Measurements from ENCODE around the gene ZBTB16. TPM values are rescaled to one million over a fixed set of nuclear protein-coding genes. Genes with fewer than 3 reads are reported as not detected.

Gene ZBTB16
- total and polyA plus RNA-seq, 4 donors: 8.9 to 140 (median 34.5) TPM

GRCh38 chr11:114092478-114092877 is 33.0 kb downstream of the ZBTB16 start:
- no peaks in the 10 kb centered on the region for H3K9me3 ChIP-seq (ENCODE audit: control insufficient read depth in 4 of 4, low read length in 3 of 4)
- H3K4me3 ChIP-seq (ENCODE audit: low read depth in 1 of 3, low read length in 3 of 3): no peak overlapping the region
- WGBS: over 99% methylated on average over 3 of the region's 3 CpGs
- no peak overlapping the region for H3K9ac ChIP-seq (ENCODE audit: low read depth in 1 of 2, low read length in 2 of 2)
- no peak for DNase-seq (ENCODE audit: low spot score)
- H3K4me1 ChIP-seq (ENCODE audit: control insufficient read depth in 4 of 4, insufficient read depth in 4 of 4, low read length in 3 of 4): peaks cover 35 to 80% (median 51%) of the 10 kb centered on the region in 4 donors
- H3K27me3 ChIP-seq (ENCODE audit: control insufficient read depth in 4 of 4, insufficient read depth in 4 of 4, low read length in 3 of 4): no peaks in the 10 kb centered on the region
- H3K27ac ChIP-seq (ENCODE audit: low read depth in 1 of 2, low read length in 2 of 2): peak overlapping the region in 1 of 2 donors; percentile 14
- TF ChIP-seq MAX (IDR thresholded peaks at IDR 0.05) (no peak), SP1 (IDR thresholded peaks at IDR 0.05) (no peak), ATF3 (IDR thresholded peaks at IDR 0.05) (no peak), NR2F2 (IDR thresholded peaks at IDR 0.05) (no peak), RXRA (IDR thresholded peaks at IDR 0.05) (no peak), FOXA1 (IDR thresholded peaks at IDR 0.05) (no peak), RAD21 (IDR thresholded peaks at IDR 0.05) (no peak), GABPA (IDR thresholded peaks at IDR 0.05 in 1 of 2, conservative IDR thresholded peaks at IDR 0.05 in 1 of 2) (no peak), ZBTB33 (IDR thresholded peaks at IDR 0.05) (no peak), HNF4G (IDR thresholded peaks at IDR 0.05) (no peak), EGR1 (IDR thresholded peaks at IDR 0.05; ENCODE audit: low read depth in 2 of 2) (no peak), HNF4A (conservative IDR thresholded peaks at IDR 0.05) (no peak), JUND (IDR thresholded peaks at IDR 0.05) (no peak)
- H3K36me3 ChIP-seq (ENCODE audit: control insufficient read depth in 4 of 4, insufficient read depth in 3 of 4, low read depth in 1 of 4, low read length in 3 of 4): peaks cover 0 to 8% (median under 1%) of the 10 kb centered on the region in 4 donors

- TF ChIP-seq RAD21 (IDR thresholded peaks at IDR 0.05) (no peak), RXRA (IDR thresholded peaks at IDR 0.05) (peak in 1 of 2 donors; percentile 8), FOXA2 (IDR thresholded peaks at IDR 0.05) (no peak), SP1 (IDR thresholded peaks at IDR 0.05) (no peak), GABPA (IDR thresholded peaks at IDR 0.05 in 1 of 2, conservative IDR thresholded peaks at IDR 0.05 in 1 of 2) (no peak), ZBTB33 (IDR thresholded peaks at IDR 0.05) (no peak), MAX (IDR thresholded peaks at IDR 0.05) (peak; percentile 48)
- H3K4me1 ChIP-seq (ENCODE audit: control insufficient read depth in 4 of 4, insufficient read depth in 4 of 4, low read length in 3 of 4): peaks cover 34 to 80% (median 53%) of the 10 kb centered on the region in 4 donors
- no peak overlapping the region for H3K4me3 ChIP-seq (ENCODE audit: low read depth in 1 of 3, low read length in 3 of 3)
- H3K9ac ChIP-seq (ENCODE audit: low read depth in 1 of 2, low read length in 2 of 2): no peak overlapping the region
- 30% methylated on average over 3 of the region's 3 CpGs for whole genome bisulfite sequencing
- no peak for DNase-seq (ENCODE audit: low spot score)
- H3K27ac ChIP-seq (ENCODE audit: low read depth in 1 of 2, low read length in 2 of 2): peak overlapping the region; percentile 1 to 29
- no peaks in the 10 kb centered on the region for H3K9me3 ChIP-seq (ENCODE audit: control insufficient read depth in 4 of 4, low read length in 3 of 4)
- H3K36me3 ChIP-seq (ENCODE audit: control insufficient read depth in 4 of 4, insufficient read depth in 3 of 4, low read depth in 1 of 4, low read length in 3 of 4): peaks cover 0 to 4% (median under 1%) of the 10 kb centered on the region in 4 donors
- no peaks in the 10 kb centered on the region for H3K27me3 ChIP-seq (ENCODE audit: control insufficient read depth in 4 of 4, insufficient read depth in 4 of 4, low read length in 3 of 4)
Observed at GRCh38 chr11:114092953-114093352, 33.4 kb downstream of the ZBTB16 start.

All from liver (tissue), 9 donors.